Activated CD4-positive, alpha-beta T cell treated with anti-CD3 and anti-CD28 coated beads, Interleukin-2, amount 10 ng/mL, durations not matched to agents 24 days and 14 days (primary cell): ENCODE data around the gene KRT5. TPM values are rescaled to one million over a fixed set of nuclear protein-coding genes. Genes with fewer than 3 reads are reported as not detected.

Source experiments
- DNase-seq: peaks from one replicate; pipeline ENCODE4 v3.0.0; 2022
- H3K27ac Mint-ChIP-seq: one replicate; pipeline ENCODE4 v1.8.0; 2022; ENCODE audit warnings: mild to moderate bottlenecking, mixed read lengths
- H3K27me3 Mint-ChIP-seq: one replicate; pipeline ENCODE4 v1.8.0; 2022; ENCODE audit warnings: mixed read lengths
- H3K36me3 Mint-ChIP-seq: one replicate; pipeline ENCODE4 v1.8.0; 2022; ENCODE audit warnings: low read depth, mild to moderate bottlenecking, mixed read lengths
- H3K4me1 Mint-ChIP-seq: one replicate; pipeline ENCODE4 v1.8.0; 2021; ENCODE audit warnings: mixed read lengths
- H3K4me3 Mint-ChIP-seq: one replicate; pipeline ENCODE4 v1.8.0; 2022; ENCODE audit warnings: mild to moderate bottlenecking, moderate library complexity, mixed read lengths
- H3K9me3 Mint-ChIP-seq: one replicate; pipeline ENCODE4 v1.8.0; 2021; ENCODE audit warnings: mixed read lengths
- intact Hi-C: fragments of 100-400 bp; cut with micrococcal nuclease; formaldehyde crosslinking; loops from one replicate; pipeline ENCODE4 v1.15.1; 2023
- total RNA-seq: library from RNA; stranded (reverse); gene quantifications from 2 replicates; pipeline ENCODE4 v1.2.3, GENCODE V29; 2022

KRT5 gene
- total RNA-seq, 1 donor from 2014 or later: not detected

DNA sequence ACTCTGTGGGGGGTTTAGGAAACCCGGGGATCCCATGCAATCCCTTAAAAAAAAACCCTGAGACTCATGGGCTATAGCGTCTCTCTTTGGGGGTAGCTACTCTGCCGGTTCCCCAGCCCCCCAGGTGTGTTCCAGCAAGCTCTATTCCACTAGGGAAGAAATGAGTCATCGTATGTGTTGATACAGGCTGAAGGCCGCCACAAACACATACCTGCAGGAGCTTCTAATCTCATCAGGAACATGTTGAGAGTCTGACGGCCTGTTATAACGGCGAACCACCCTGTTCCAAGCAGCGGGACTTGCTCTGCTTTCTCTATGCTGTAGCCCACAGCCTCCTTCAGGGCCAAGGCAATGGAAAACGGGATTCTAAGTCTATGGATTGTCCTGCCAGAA, 977 bp upstream of the KRT5 start:
- Mint-ChIP-seq H3K27me3 (peaks cover 3% of the 10 kb centered on the region), H3K9me3 (no peaks in the 10 kb centered on the region), H3K4me3 (no peak overlapping the region), H3K36me3 (no peaks in the 10 kb centered on the region), H3K4me1 (no peaks in the 10 kb centered on the region), H3K27ac (no peak overlapping the region)
- intact Hi-C loops: no loop called here
- no peak for DNase-seq

DNA sequence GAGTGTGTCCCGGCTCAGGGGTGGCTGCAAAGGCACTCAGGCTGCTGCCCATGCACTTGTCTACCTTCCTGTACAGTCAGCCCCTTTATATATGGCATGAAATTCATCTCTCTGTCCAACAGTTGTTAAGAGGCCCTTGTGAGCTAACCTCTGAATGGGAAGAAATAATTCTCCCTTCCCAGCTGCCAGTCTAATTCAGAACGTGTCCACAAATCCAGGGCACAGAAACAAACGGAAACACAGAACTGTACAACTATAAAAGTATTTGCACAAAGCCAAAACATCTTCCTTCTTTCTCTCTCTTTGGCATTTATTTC, 849 bp downstream of the KRT5 start:
- Mint-ChIP-seq H3K36me3 (no peaks in the 10 kb centered on the region), H3K4me1 (no peaks in the 10 kb centered on the region), H3K27ac (no peak overlapping the region), H3K4me3 (no peak overlapping the region), H3K27me3 (peaks cover 5% of the 10 kb centered on the region), H3K9me3 (no peaks in the 10 kb centered on the region)
- intact Hi-C loops: no loop called here
- no peak for DNase-seq

DNA sequence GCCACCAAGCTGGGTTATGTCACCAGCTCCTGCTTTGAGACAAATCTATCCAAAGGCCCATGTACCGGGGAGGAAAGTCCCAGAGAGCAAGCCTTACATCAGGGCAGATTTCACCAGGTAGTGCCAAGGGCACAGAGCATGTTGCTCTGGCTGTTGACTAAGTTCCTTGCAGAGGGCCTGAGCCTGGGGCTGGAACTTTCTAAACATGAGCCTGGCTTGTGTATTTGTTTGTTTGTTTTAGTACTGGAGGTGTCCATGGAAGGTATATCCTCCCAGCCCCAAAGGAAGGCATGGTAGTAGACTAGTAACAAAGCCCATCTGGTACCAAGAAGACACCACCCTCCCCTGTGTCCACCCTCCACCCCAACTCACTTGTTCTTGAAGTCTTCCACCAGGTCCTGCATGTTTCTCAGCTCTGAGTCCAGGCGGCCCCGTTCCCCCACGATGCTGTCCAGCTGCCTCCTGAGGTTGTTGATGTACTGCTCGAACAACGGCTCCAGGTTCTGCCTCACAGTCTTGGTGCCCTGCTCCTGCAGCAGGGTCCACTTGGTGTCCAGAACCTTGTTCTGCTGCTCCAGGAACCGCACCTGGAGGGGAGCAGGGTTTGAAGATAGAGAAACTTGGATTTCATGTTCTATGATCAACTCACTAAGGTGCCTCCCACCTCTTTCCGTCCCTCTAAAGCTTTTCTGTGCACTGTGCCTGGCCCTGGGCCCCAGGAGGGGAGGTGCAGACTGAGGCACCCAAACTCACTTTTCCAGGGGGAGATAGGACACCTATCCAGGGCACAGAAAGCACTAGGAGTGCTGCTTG, 1.4 kb downstream of the KRT5 start:
- Mint-ChIP-seq H3K4me1 (no peaks in the 10 kb centered on the region), H3K4me3 (no peak overlapping the region), H3K27me3 (peaks cover 9% of the 10 kb centered on the region), H3K27ac (no peak overlapping the region), H3K9me3 (no peaks in the 10 kb centered on the region), H3K36me3 (no peaks in the 10 kb centered on the region)
- intact Hi-C loops: no loop called here
- no peak for DNase-seq

DNA sequence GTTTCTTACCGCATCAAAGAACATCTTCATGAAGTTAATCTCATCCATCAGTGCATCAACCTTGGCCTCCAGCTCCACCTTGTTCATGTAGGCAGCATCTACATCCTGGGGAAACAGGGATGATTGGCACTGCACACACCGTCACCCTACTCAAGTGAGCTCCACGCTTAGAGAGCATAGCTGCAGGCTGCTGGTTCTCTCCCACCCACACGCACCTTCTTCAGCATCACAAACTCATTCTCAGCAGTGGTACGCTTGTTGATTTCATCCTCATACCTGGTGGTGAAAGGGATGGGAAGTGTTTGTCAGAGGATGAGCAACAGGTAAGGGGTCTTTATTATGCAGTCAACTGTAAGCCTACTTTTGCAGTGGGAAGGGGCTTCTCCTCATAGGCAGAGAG, 2.3 kb downstream of the KRT5 start:
- H3K36me3 Mint-ChIP-seq: no peaks in the 10 kb centered on the region
- H3K9me3 Mint-ChIP-seq: no peaks in the 10 kb centered on the region
- intact Hi-C loops: no loop called here
- no peak for DNase-seq
- no peak overlapping the region for H3K27ac Mint-ChIP-seq
- H3K4me3 Mint-ChIP-seq: no peak overlapping the region
- no peaks in the 10 kb centered on the region for H3K4me1 Mint-ChIP-seq
- H3K27me3 Mint-ChIP-seq: peaks cover 11% of the 10 kb centered on the region

DNA sequence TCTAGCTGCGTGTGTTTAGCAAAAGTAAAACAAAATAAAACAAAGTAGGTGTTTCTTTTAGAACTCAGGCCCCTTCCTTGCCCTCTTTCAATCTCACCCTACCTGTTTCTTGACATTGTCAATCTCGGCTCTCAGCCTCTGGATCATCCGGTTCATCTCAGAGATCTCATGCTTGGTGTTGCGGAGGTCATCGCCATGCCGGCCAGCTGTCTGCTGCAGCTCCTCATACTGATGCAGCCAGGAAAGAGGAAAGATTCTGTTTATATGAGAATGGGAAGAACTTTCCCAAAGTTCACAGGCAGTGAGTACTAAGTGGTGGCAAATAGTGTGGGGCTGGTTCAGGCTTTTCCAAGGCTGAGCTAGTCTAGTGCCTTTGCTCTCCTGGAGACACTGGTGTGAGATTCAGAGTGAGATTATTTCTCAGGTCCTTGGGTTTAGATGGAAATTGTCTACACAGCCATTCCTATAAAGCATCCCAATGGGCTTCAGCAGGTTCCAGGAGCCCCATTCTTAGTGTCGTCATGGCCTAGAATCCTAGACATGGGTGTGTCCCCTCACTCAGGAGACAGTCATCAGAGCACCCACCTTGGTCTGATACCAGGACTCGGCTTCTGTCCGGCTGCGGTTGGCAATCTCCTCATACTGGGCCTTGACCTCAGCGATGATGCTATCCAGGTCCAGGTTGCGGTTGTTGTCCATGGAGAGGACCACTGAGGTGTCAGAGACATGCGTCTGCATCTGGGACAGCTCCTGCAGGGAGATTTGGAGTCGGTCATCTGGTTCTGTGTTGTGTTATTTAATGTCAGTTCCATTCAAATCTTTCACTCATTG, 3.0 kb downstream of the KRT5 start:
- peaks cover 10% of the 10 kb centered on the region for H3K27me3 Mint-ChIP-seq
- no peak for DNase-seq
- intact Hi-C loops: no loop called here
- H3K4me1 Mint-ChIP-seq: no peaks in the 10 kb centered on the region
- no peak overlapping the region for H3K27ac Mint-ChIP-seq
- H3K4me3 Mint-ChIP-seq: no peak overlapping the region
- no peaks in the 10 kb centered on the region for H3K36me3 Mint-ChIP-seq
- no peaks in the 10 kb centered on the region for H3K9me3 Mint-ChIP-seq

DNA sequence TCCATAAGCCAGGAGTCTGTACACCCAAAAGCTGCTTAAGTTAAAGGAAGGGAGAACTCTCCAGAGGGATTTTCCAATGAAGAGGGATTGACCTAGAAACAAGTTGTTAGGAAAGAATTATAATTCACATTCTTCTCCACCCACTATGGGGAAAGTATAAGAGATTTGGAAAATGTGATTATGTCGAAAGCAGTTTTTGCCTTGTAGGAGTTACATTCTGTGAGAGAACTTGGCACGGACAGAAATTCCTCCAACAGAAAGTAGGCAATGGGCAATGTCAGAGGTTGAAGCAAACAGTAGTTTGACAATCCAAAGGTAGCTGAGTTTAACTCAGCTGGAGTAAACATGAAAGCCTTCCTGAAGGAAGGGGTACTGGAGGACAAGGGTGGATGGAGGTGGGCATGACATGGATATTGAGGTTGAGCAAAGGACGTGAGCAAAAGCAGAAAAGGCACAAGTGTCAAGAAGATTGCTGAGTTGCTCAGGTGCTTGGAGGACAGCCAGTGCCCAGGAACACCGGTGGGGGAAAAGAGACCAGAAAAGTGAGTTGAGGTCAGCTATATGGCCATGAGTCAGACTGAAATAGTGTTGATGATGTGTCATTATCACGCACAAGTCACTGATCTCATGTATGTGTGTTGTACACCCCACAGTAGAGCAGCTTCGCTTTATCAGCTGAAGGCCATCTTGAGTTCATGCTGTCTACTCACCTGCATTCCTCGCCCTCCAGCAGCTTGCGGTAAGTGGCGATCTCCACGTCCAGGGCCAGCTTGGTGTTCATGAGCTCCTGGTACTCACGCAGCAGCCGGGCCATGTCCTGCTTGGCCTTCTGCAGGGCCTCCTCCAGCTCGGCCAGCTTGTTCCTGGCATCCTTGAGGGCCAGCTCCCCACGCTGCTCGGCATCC, 4.0 kb downstream of the KRT5 start:
- Mint-ChIP-seq H3K27me3 (peaks cover 10% of the 10 kb centered on the region), H3K36me3 (no peaks in the 10 kb centered on the region), H3K27ac (no peak overlapping the region), H3K9me3 (no peaks in the 10 kb centered on the region), H3K4me1 (no peaks in the 10 kb centered on the region), H3K4me3 (no peak overlapping the region)
- intact Hi-C loops: no loop called here
- no peak for DNase-seq

DNA sequence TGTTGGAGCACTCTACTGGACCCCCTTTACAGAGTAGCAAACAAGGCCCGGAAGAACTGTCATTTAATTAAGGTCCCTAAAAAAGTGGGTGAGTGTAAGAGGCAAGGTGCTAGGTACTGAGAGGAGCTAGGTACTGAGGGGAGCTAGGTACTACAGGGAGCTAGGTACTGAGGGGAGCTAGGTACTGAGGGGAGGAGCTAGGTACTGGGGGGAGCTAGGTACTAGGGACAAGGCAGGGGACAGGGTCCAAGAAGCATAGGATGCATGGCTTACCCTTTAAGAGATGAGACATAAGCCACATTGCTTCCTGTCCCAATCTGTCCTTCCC, 4.9 kb downstream of the KRT5 start:
- Mint-ChIP-seq H3K4me3 (no peak overlapping the region), H3K36me3 (no peaks in the 10 kb centered on the region), H3K4me1 (no peaks in the 10 kb centered on the region), H3K9me3 (no peaks in the 10 kb centered on the region), H3K27ac (no peak overlapping the region), H3K27me3 (peaks cover 10% of the 10 kb centered on the region)
- intact Hi-C loops: no loop called here
- no peak for DNase-seq

DNA sequence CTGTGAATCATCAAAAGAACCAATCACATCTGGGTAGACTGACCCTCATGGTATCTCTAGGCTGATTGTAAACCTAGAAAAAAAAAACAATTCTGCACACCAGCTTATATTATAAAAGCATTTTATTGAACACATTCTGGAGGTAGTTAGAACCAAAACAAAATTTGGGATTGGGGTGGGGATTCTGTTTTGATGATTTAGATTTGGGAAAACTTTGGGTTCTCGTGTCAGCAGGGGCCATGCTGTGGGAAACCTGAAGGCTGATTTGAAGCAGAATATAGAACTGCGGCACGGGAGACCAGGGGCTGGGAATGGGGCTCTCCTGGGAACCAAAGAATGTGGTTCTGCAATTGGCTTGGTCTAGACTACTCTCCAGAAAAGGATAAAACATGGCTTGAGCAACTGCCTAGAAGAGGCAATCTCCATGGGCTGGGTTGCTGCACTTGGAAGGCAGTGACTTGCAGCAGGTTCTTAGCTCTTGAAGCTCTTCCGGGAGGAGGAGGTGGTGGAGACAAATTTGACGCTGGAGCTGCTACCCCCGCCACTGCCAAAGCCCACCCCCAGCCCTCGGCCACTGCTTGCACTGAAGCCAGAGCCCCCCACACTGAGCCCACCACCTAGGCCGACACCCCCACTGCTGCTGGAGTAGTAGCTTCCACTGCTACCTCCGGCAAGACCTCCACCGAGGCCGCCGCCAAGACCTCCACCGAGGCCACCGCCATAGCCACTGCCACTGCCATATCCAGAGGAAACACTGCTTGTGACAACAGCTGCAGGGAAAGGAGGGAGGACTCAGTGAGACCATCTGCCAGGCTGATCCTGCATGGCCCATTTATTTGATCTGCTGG, 5.5 kb downstream of the KRT5 start:
- no peak for DNase-seq
- H3K36me3 Mint-ChIP-seq: no peaks in the 10 kb centered on the region
- no peak overlapping the region for H3K4me3 Mint-ChIP-seq
- intact Hi-C loops: no loop called here
- H3K9me3 Mint-ChIP-seq: no peaks in the 10 kb centered on the region
- peaks cover 12% of the 10 kb centered on the region for H3K27me3 Mint-ChIP-seq
- no peak overlapping the region for H3K27ac Mint-ChIP-seq
- H3K4me1 Mint-ChIP-seq: no peaks in the 10 kb centered on the region

DNA sequence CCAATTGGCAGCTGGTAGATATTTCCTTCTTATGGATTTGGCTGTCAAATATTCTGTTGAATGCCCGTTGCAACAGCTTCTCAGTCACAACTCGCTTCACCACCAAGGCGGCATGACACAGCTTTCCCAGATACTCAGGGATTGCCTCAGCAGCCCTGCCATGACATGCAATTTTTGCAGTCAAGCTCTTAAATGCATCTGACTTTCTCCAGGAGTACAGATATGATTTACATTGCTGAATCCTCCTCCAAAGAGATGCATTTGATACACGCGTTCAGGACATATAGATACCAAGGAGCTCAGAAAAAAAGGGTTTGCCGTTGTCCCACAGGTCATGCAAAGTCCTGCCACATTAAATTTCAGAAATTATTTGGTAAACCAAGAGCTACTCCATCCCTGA, 6.5 kb downstream of the KRT5 start:
- Mint-ChIP-seq H3K9me3 (no peaks in the 10 kb centered on the region), H3K4me1 (no peaks in the 10 kb centered on the region), H3K36me3 (no peaks in the 10 kb centered on the region), H3K27me3 (peaks cover 14% of the 10 kb centered on the region), H3K27ac (no peak overlapping the region), H3K4me3 (no peak overlapping the region)
- DNase-seq: no peak
- intact Hi-C loops: no loop called here

DNA sequence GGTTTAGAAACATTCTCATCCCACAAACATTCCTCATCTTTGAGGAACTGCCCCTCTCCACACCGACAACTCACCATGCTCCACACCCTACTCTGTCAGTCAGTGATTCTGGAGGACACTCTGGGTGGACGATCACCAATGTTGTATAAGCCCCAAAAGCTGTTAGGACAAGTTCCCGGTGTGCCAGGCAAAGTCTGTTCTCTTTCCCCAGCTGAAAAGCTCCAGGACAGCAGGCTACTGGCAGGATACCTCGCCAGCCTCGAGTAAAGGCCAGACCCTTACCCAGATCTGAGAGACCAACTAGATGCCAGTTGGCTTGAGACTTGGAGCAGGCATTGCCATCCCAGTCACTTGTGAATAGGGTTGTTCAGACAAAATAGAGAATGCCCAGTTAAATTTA, 12.0 kb downstream of the KRT5 start:
- Mint-ChIP-seq H3K4me1 (no peaks in the 10 kb centered on the region), H3K27ac (no peak overlapping the region), H3K4me3 (no peak overlapping the region), H3K27me3 (peaks cover 40% of the 10 kb centered on the region), H3K9me3 (no peaks in the 10 kb centered on the region), H3K36me3 (no peaks in the 10 kb centered on the region)
- DNase-seq: no peak
- intact Hi-C loops: loop anchor here (5.0 kb wide), 1 partner anchor 351 kb away; no protein-coding TSS in a partner anchor

DNA sequence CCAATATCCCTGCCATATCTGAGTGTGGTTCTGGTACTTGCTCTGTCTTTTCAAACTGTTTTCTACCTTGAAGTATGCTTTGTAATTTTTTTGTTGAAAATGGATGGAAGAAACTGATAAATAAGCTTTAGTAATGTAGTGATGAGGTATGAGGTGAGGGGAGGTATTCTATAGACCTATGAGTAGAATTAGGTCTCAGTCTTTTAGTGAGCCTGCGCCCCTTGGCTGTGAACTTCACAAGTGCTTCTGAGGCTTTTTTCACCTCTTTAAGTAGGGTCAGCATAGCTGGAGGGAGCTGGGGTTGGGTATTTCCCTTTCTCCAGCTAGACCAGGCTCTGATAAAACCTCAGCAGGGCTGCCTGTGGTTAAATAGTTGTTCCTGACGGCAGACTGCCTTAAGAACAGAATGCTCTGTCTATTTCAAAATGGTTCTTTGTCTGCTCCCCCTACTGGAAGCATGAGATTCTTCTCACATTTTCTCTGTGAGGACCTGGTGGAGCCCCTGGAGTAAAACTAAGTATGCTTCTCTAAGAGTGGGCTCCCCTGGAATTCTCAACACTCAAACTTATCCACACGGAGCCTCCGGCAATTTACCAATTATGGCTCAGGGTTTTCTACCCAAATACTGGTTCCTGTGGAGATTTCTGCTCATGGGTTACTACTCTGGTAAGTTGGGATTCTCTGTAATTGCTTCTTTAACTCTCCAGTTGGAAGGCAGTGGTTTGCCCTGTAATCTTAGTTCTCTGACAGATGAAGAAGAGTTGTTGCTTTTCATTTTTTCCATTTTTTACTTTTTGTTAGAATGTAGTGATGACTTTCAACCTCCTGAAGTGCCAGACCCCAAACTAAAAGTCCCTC, 13.1 kb downstream of the KRT5 start:
- Mint-ChIP-seq H3K9me3 (no peaks in the 10 kb centered on the region), H3K4me3 (no peak overlapping the region), H3K27ac (no peak overlapping the region), H3K27me3 (peaks cover 41% of the 10 kb centered on the region), H3K36me3 (no peaks in the 10 kb centered on the region), H3K4me1 (no peaks in the 10 kb centered on the region)
- intact Hi-C loops: loop anchor here (5.0 kb wide), 1 partner anchor 350 kb away; no protein-coding TSS in a partner anchor
- DNase-seq: peak; percentile 49

DNA sequence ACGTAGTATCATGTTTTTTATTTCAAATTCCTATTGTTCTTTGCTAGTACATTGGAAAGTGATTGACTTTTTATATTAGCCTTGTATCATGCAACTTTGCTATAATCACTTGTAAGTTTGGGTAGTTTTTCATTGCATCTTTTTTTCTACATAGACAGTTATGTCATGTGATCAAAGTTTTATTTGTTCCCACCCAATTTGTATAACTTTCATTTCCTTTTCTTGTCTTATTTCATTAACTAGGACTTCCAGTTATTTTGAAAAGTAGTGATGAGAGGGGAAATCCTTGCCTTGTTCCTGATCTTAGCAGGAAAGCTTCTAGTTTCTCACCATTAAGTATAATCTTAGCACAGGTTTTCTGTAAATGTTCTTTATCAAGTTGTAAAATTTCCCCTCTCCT, 17.3 kb downstream of the KRT5 start:
- Mint-ChIP-seq H3K27ac (no peak overlapping the region), H3K36me3 (no peaks in the 10 kb centered on the region), H3K4me1 (no peaks in the 10 kb centered on the region), H3K4me3 (no peak overlapping the region), H3K27me3 (peaks cover 41% of the 10 kb centered on the region), H3K9me3 (no peaks in the 10 kb centered on the region)
- intact Hi-C loops: no loop called here
- no peak for DNase-seq
